ENCODE data around the gene MDGA2.

DNA sequence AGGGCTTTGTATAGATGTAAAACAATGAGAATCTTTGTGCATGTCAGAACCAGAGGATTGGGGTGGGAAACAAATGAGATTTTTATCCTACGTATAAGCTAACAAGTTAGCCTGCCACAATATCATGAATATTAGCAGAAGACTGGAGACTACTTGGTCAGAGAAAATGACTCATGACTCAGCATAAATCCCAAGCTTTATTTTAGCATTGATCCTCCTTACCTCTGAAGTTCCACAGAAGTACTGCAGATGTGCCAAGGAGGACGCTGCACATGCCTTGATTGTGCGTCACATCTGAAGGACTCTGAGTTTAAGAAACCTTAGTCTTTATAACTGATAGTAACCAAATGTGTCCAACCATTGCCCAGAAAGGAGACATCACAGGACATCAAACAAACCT, 789.8 kb downstream of the MDGA2 start:
- TF ChIP-seq, protein P1, sequence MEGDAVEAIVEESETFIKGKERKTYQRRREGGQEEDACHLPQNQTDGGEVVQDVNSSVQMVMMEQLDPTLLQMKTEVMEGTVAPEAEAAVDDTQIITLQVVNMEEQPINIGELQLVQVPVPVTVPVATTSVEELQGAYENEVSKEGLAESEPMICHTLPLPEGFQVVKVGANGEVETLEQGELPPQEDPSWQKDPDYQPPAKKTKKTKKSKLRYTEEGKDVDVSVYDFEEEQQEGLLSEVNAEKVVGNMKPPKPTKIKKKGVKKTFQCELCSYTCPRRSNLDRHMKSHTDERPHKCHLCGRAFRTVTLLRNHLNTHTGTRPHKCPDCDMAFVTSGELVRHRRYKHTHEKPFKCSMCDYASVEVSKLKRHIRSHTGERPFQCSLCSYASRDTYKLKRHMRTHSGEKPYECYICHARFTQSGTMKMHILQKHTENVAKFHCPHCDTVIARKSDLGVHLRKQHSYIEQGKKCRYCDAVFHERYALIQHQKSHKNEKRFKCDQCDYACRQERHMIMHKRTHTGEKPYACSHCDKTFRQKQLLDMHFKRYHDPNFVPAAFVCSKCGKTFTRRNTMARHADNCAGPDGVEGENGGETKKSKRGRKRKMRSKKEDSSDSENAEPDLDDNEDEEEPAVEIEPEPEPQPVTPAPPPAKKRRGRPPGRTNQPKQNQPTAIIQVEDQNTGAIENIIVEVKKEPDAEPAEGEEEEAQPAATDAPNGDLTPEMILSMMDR (IDR thresholded peaks at IDR 0.05): no peak
- no peak for TF ChIP-seq POLR2A (IDR thresholded peaks at IDR 0.05)

Data from heart left ventricle (tissue), 13 donors.